ENCODE results near the gene CCL24. TPM values are rescaled to one million over a fixed set of nuclear protein-coding genes. Genes with fewer than 3 reads are reported as not detected.

Gene CCL24
- total RNA-seq, 1 experiment from 2014 or later = not detected

DNA sequence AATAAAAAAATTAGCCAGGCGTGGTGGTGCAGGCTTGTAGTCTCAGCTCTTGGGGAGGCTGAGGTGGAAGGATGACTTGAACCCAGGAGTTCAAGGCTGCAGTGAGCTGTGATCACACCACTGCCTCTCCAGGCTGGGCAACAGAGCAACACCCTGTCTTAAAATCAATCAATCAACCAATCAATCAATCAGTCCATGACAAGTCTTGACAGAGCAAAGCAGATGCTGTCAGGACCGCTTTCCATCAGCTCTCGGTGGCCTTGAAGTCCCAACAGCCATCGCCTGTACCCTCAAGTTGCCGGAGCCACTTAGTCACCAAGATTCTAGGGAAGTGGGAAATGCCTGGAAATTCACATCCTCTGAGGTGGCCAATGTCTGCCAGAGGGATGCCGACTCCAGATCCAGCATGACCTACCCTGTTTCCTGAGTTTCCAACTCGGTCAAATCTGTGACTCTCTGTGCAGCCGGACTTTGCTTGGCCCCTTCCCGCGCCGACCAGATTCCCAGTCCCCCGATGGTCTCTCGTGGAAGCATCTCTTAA, 871 bp upstream of the CCL24 start:
- Histone ChIP-seq H3K4me3 (ENCODE audit: low read depth in 2 of 2, low read length in 2 of 2) (no peak overlapping the region), H3K36me3 (ENCODE audit: control insufficient read depth, insufficient read depth, low read length) (no peaks in the 10 kb centered on the region), H3K4me1 (ENCODE audit: control insufficient read depth, insufficient read depth, low read length) (no peaks in the 10 kb centered on the region), H3K9me3 (ENCODE audit: control insufficient read depth, insufficient read depth, low read depth, low read length) (no peaks in the 10 kb centered on the region), H3K27me3 (ENCODE audit: control insufficient read depth, insufficient read depth, low read length) (no peaks in the 10 kb centered on the region), H3K27ac (ENCODE audit: low read length) (no peak overlapping the region)
- no peak for DNase-seq (ENCODE audit: low read depth, low spot score)
- in situ Hi-C loops (cut with HindIII; ENCODE audit: low pct_unique_long_range_greater_than_20kb, low sequenced_read_pairs) (no loop called here), intact Hi-C loops (cut with micrococcal nuclease; ENCODE audit: unreplicated experiment) (no loop called here)
- CTCF ChIA-PET = no interaction called here
- BruUV-seq (replicated peaks) = no TSS peak
- ATAC-seq = peak; percentile 23; the same call in 1 of the 2 replicates
- POLR2A ChIA-PET = no interaction called here
- TF ChIP-seq, protein P1, sequence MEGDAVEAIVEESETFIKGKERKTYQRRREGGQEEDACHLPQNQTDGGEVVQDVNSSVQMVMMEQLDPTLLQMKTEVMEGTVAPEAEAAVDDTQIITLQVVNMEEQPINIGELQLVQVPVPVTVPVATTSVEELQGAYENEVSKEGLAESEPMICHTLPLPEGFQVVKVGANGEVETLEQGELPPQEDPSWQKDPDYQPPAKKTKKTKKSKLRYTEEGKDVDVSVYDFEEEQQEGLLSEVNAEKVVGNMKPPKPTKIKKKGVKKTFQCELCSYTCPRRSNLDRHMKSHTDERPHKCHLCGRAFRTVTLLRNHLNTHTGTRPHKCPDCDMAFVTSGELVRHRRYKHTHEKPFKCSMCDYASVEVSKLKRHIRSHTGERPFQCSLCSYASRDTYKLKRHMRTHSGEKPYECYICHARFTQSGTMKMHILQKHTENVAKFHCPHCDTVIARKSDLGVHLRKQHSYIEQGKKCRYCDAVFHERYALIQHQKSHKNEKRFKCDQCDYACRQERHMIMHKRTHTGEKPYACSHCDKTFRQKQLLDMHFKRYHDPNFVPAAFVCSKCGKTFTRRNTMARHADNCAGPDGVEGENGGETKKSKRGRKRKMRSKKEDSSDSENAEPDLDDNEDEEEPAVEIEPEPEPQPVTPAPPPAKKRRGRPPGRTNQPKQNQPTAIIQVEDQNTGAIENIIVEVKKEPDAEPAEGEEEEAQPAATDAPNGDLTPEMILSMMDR (IDR thresholded peaks at IDR 0.05) = no peak
- TF ChIP-seq TCF7L2 (IDR thresholded peaks at IDR 0.05; ENCODE audit: low read depth, low read length) (no peak), POLR2AphosphoS5 (IDR thresholded peaks at IDR 0.05; ENCODE audit: low read depth, low read length) (no peak), SIN3A (IDR thresholded peaks at IDR 0.05; ENCODE audit: borderline replicate concordance, insufficient read depth, low read depth, low read length) (no peak)
- TF ChIP-seq, protein P2, sequence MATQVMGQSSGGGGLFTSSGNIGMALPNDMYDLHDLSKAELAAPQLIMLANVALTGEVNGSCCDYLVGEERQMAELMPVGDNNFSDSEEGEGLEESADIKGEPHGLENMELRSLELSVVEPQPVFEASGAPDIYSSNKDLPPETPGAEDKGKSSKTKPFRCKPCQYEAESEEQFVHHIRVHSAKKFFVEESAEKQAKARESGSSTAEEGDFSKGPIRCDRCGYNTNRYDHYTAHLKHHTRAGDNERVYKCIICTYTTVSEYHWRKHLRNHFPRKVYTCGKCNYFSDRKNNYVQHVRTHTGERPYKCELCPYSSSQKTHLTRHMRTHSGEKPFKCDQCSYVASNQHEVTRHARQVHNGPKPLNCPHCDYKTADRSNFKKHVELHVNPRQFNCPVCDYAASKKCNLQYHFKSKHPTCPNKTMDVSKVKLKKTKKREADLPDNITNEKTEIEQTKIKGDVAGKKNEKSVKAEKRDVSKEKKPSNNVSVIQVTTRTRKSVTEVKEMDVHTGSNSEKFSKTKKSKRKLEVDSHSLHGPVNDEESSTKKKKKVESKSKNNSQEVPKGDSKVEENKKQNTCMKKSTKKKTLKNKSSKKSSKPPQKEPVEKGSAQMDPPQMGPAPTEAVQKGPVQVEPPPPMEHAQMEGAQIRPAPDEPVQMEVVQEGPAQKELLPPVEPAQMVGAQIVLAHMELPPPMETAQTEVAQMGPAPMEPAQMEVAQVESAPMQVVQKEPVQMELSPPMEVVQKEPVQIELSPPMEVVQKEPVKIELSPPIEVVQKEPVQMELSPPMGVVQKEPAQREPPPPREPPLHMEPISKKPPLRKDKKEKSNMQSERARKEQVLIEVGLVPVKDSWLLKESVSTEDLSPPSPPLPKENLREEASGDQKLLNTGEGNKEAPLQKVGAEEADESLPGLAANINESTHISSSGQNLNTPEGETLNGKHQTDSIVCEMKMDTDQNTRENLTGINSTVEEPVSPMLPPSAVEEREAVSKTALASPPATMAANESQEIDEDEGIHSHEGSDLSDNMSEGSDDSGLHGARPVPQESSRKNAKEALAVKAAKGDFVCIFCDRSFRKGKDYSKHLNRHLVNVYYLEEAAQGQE (IDR thresholded peaks at IDR 0.05; ENCODE audit: insufficient read depth in 1 of 2, low read depth in 2 of 2, low read length in 1 of 2) = no peak

DNA sequence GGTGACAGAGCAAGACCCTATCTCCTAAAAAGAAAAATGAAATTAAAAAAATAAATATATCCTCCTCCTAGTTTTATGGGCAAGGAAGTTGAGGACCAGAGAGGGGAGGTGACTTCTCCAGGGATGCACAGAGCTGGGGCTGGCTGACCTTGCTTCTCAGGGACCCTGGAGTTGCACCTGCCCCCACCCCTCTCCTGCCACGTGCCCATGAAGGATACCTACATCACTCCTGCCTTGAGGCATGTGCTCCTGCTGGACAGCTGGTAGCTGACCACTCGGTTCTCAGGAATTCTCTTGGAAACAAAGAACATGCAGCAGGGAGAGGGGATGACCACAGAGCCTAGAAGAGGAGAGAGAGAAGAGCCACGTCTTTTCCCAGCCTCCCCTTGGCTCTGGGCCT, 522 bp downstream of the CCL24 start:
- Histone ChIP-seq H3K27me3 (ENCODE audit: control insufficient read depth, insufficient read depth, low read length) (no peaks in the 10 kb centered on the region), H3K36me3 (ENCODE audit: control insufficient read depth, insufficient read depth, low read length) (no peaks in the 10 kb centered on the region), H3K4me3 (ENCODE audit: low read depth in 2 of 2, low read length in 2 of 2) (no peak overlapping the region), H3K4me1 (ENCODE audit: control insufficient read depth, insufficient read depth, low read length) (no peaks in the 10 kb centered on the region), H3K27ac (ENCODE audit: low read length) (no peak overlapping the region), H3K9me3 (ENCODE audit: control insufficient read depth, insufficient read depth, low read depth, low read length) (no peaks in the 10 kb centered on the region)
- in situ Hi-C loops (cut with HindIII; ENCODE audit: low pct_unique_long_range_greater_than_20kb, low sequenced_read_pairs) (no loop called here), intact Hi-C loops (cut with micrococcal nuclease; ENCODE audit: unreplicated experiment) (no loop called here)
- ATAC-seq (no peak), DNase-seq (ENCODE audit: low read depth, low spot score) (no peak)
- POLR2A ChIA-PET = no interaction called here
- CTCF ChIA-PET = no interaction called here
- no TSS peak for BruUV-seq (replicated peaks)
- TF ChIP-seq POLR2AphosphoS5 (IDR thresholded peaks at IDR 0.05; ENCODE audit: low read depth, low read length) = no peak
- TF ChIP-seq TCF7L2 (IDR thresholded peaks at IDR 0.05; ENCODE audit: low read depth, low read length) = no peak
- TF ChIP-seq, protein P2 (IDR thresholded peaks at IDR 0.05; ENCODE audit: insufficient read depth in 1 of 2, low read depth in 2 of 2, low read length in 1 of 2) = no peak
- no peak for TF ChIP-seq SIN3A (IDR thresholded peaks at IDR 0.05; ENCODE audit: borderline replicate concordance, insufficient read depth, low read depth, low read length)
- TF ChIP-seq, protein P1 (IDR thresholded peaks at IDR 0.05) = no peak
